CD14-positive monocyte (primary cell): ENCODE results near the gene HOXC12. TPM values are rescaled to one million over a fixed set of nuclear protein-coding genes. Genes with fewer than 3 reads are reported as not detected.
A peak's percentile ranks its signal among the peaks of the same experiment; 100 is the strongest.

Experiments used
- DNase-seq, 3 donors: peaks; one replicate each; pipeline ENCODE4 v3.0.0-alpha.2; 2011 to 2022
- H2AFZ ChIP-seq: 2 replicates; pipeline ENCODE4 v1.6.0; 2012; ENCODE audit warnings: mild to moderate bottlenecking, low read depth, low read length, inconsistent platforms; ENCODE audit not compliant: insufficient read depth, poor library complexity, severe bottlenecking
- H3K27ac ChIP-seq, 2 donors: 1 replicate in 1 of 2; 2 replicates in 1 of 2; pipeline ENCODE4 v1.5.1; 2012 to 2013; ENCODE audit warnings: low read length in 2 of 2, control low read depth in 1 of 2, inconsistent platforms in 1 of 2, low read depth in 1 of 2, mild to moderate bottlenecking in 1 of 2
- H3K27me3 ChIP-seq, 2 donors: one replicate each; pipeline versions ENCODE4 v1.6.0 to v1.6.1; 2011 to 2013; ENCODE audit warnings: low read length in 2 of 2; ENCODE audit not compliant: control insufficient read depth in 2 of 2, insufficient read depth in 2 of 2
- H3K36me3 ChIP-seq, 2 donors: replicated peaks in 1 of 2; 1 replicate in 1 of 2; 2 replicates in 1 of 2; pipeline versions ENCODE4 v1.5.1 to v1.6.1; 2012 to 2013; ENCODE audit warnings: low read length in 2 of 2, control low read depth in 1 of 2, inconsistent platforms in 1 of 2, mild to moderate bottlenecking in 1 of 2; ENCODE audit not compliant: insufficient read depth in 2 of 2, control insufficient read depth in 1 of 2
- H3K4me1 ChIP-seq, 2 donors: 1 replicate in 1 of 2; 2 replicates in 1 of 2; pipeline versions ENCODE4 v1.5.1 to v1.6.1; 2012 to 2013; ENCODE audit warnings: low read length in 2 of 2, control low read depth in 1 of 2, inconsistent platforms in 1 of 2, mild to moderate bottlenecking in 1 of 2, moderate library complexity in 1 of 2; ENCODE audit not compliant: insufficient read depth in 2 of 2, control insufficient read depth in 1 of 2
- H3K4me2 ChIP-seq: replicated peaks from 2 replicates; pipeline ENCODE3; 2012; ENCODE audit warnings: low read length, moderate library complexity, mild to moderate bottlenecking; ENCODE audit not compliant: poor library complexity, severe bottlenecking; ENCODE audit errors: extremely low read depth
- H3K4me3 ChIP-seq, 3 experiments: fragments of 200-600 bp in 1 of 3; sonication (generic) in 1 of 3; replicated peaks in 1 of 3; 1 replicate in 2 of 3; 2 replicates in 1 of 3; pipeline ENCODE4 v1.5.1; 2011 to 2013; ENCODE audit warnings: low read length in 3 of 3, mild to moderate bottlenecking in 3 of 3, control low read depth in 2 of 3, low read depth in 2 of 3, inconsistent platforms in 1 of 3, moderate library complexity in 1 of 3
- H3K79me2 ChIP-seq: 2 replicates; pipeline ENCODE4 v1.6.0; 2012; ENCODE audit warnings: mild to moderate bottlenecking, control low read depth, inconsistent platforms, low read length, moderate library complexity; ENCODE audit not compliant: insufficient read depth
- H3K9ac ChIP-seq: 2 replicates; pipeline ENCODE4 v1.6.0; 2017; ENCODE audit warnings: low read length, mild to moderate bottlenecking; ENCODE audit not compliant: insufficient read depth, poor library complexity, severe bottlenecking
- H3K9me3 ChIP-seq, 2 donors: replicated peaks in 1 of 2; 1 replicate in 1 of 2; 2 replicates in 1 of 2; pipeline versions ENCODE4 v1.5.1 to v1.6.1; 2012 to 2013; ENCODE audit warnings: low read length in 2 of 2, control low read depth in 1 of 2; ENCODE audit not compliant: control insufficient read depth in 1 of 2, insufficient read depth in 1 of 2
- H4K20me1 ChIP-seq: 2 replicates; pipeline ENCODE4 v1.6.0; 2012; ENCODE audit warnings: mild to moderate bottlenecking, low read length, control low read depth, moderate library complexity; ENCODE audit not compliant: insufficient read depth
- H3K27ac Mint-ChIP-seq, 7 donors: one replicate each; pipeline ENCODE4 v1.8.0; 2020; ENCODE audit warnings: mild to moderate bottlenecking in 7 of 7, mixed read lengths in 7 of 7, moderate library complexity in 6 of 7, inconsistent platforms in 2 of 7
- H3K27me3 Mint-ChIP-seq, 3 donors: one replicate each; pipeline ENCODE4 v1.8.0; 2021 to 2022; ENCODE audit warnings: low read depth in 3 of 3, mild to moderate bottlenecking in 3 of 3, mixed read lengths in 3 of 3, moderate library complexity in 3 of 3, inconsistent platforms in 1 of 3
- H3K36me3 Mint-ChIP-seq, 2 donors: one replicate each; pipeline ENCODE4 v1.8.0; 2020; ENCODE audit warnings: mixed read lengths in 2 of 2, inconsistent platforms in 1 of 2, mild to moderate bottlenecking in 1 of 2
- H3K4me1 Mint-ChIP-seq: one replicate; pipeline ENCODE4 v1.8.0; 2020; ENCODE audit warnings: mild to moderate bottlenecking, mixed read lengths
- H3K4me3 Mint-ChIP-seq, 2 donors: one replicate each; pipeline ENCODE4 v1.8.0; 2020; ENCODE audit warnings: mild to moderate bottlenecking in 2 of 2, mixed read lengths in 2 of 2, moderate library complexity in 1 of 2
- H3K9me3 Mint-ChIP-seq, 7 donors: one replicate each; pipeline ENCODE4 v1.8.0; 2020 to 2022; ENCODE audit warnings: mixed read lengths in 7 of 7, mild to moderate bottlenecking in 6 of 7, moderate library complexity in 6 of 7, inconsistent platforms in 2 of 7
- WGBS: methylation state at CpG from one replicate; pipeline ENCODE4 v1.1.5; 2013; ENCODE audit warnings: missing lambda C conversion rate; ENCODE audit not compliant: insufficient coverage; 5-methylcytosine and 5-hydroxymethylcytosine counted together
- intact Hi-C, 2 donors: fragments of 100-400 bp; cut with micrococcal nuclease; formaldehyde crosslinking; loops; one replicate each; pipeline versions ENCODE4 v1.15.0 to v1.15.1; 2023
- polyA plus RNA-seq, 3 donors: library from polyadenylated mRNA; depleted of rRNA in 1 of 3; unstranded in 2 of 3; stranded (reverse) in 1 of 3; fragments of 300-500 nt in 2 of 3; fragments of >200 nt in 1 of 3; fragmentation: Illumina TruSeq in 2 of 3; gene quantifications; 1 replicate in 2 of 3; 2 replicates in 1 of 3; pipeline ENCODE4 v1.2.3, GENCODE V29; 2012 to 2021
- TF ChIP-seq, protein P1 (sequence below): fragments of 200-600 bp; IDR thresholded peaks from one replicate; pipeline ENCODE4 v1.8.0; 2022; ENCODE audit warnings: antibody characterized with exemption, mild to moderate bottlenecking

HOXC12 gene
- polyA plus RNA-seq, 3 donors = not detected

DNA sequence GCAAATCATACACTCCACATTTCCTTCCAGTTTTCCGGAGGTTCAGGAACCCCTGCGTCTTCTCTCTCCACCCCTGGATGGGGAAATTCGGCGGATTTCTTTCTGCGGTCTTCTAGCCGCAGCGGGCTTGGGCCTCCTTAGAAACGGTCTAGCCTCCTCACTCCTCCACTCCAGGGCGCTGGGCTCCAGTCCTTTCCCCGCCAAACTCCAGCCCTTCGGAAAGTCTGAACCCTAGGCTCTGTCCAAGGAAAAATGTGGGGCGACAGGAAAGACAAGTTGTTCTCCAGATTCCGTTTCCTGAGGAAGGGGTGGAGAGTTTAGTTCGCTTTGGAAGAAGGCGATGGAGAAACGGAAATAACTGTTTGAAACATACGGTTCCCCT, 28.9 kb downstream of the HOXC12 start:
- H3K9me3 Mint-ChIP-seq = peaks cover 17 to 79% (median 64%) of the 10 kb centered on the region in 7 donors
- peaks cover 30 to 36% of the 10 kb centered on the region in 2 donors for H3K4me1 ChIP-seq
- no peaks in the 10 kb centered on the region for H3K79me2 ChIP-seq
- DNase-seq = peak in 1 of 3 donors; percentile 13
- peak overlapping the region; percentile 26 for H2AFZ ChIP-seq
- intact Hi-C loops = loop anchor here in 1 of 2 donors (10.0 kb wide), 1 partner anchor 289 kb away; no protein-coding TSS in a partner anchor
- peaks cover 98 to 100% (median 100%) of the 10 kb centered on the region in 3 donors for H3K27me3 Mint-ChIP-seq
- peak overlapping the region; percentile 62 to 89 for H3K4me3 Mint-ChIP-seq
- H3K27ac ChIP-seq = no peak overlapping the region
- H3K27me3 ChIP-seq = peaks cover 90 to 100% of the 10 kb centered on the region in 2 donors
- no peak overlapping the region for H3K9ac ChIP-seq
- peak overlapping the region in 1 of 3 experiments; percentile 63 for H3K4me3 ChIP-seq
- no peaks in the 10 kb centered on the region for H3K36me3 ChIP-seq
- H3K36me3 Mint-ChIP-seq = peaks cover 12 to 28% of the 10 kb centered on the region in 2 donors
- H3K4me2 ChIP-seq = peak overlapping the region; percentile 69
- 0% methylated on average over 2 of the region's 17 CpGs for WGBS
- H3K9me3 ChIP-seq = peaks cover 53 to 90% of the 10 kb centered on the region in 2 donors
- TF ChIP-seq, protein P1, sequence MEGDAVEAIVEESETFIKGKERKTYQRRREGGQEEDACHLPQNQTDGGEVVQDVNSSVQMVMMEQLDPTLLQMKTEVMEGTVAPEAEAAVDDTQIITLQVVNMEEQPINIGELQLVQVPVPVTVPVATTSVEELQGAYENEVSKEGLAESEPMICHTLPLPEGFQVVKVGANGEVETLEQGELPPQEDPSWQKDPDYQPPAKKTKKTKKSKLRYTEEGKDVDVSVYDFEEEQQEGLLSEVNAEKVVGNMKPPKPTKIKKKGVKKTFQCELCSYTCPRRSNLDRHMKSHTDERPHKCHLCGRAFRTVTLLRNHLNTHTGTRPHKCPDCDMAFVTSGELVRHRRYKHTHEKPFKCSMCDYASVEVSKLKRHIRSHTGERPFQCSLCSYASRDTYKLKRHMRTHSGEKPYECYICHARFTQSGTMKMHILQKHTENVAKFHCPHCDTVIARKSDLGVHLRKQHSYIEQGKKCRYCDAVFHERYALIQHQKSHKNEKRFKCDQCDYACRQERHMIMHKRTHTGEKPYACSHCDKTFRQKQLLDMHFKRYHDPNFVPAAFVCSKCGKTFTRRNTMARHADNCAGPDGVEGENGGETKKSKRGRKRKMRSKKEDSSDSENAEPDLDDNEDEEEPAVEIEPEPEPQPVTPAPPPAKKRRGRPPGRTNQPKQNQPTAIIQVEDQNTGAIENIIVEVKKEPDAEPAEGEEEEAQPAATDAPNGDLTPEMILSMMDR = no peak
- H3K4me1 Mint-ChIP-seq = peaks cover 29% of the 10 kb centered on the region
- H4K20me1 ChIP-seq = no peaks in the 10 kb centered on the region
- no peak overlapping the region for H3K27ac Mint-ChIP-seq

DNA sequence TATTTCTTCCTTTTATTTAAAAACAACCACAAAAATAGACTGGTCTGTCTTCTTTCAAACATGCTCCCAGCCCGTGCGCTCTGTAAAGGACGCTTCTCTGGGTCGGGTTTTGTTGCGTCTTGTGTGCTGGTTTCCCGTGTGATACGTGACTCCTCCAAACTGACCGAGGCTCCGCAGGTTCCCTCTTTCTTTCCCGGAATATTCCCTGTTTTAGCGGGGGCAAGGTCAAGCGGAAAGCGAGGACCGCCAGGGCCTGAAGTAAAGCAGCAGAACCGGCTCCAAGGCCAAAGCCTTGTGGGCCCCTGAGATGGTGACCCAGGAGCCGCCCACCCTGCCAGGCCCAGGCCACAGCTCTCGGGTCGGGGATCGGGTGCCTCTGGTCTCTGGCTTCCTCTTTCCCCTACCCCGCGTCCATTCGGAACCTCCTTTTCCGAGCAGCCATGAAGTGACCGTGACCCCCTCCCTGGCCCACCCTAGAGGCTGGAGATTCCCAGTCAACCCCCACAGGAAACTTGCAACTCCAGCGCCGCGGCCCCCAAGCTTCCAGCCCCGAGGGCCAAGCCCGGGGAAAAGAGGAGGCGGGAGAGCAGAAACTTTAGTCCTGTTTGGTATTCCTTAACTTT, 29.4 kb downstream of the HOXC12 start:
- WGBS = 1% methylated on average over 21 of the region's 30 CpGs
- Histone ChIP-seq H3K4me2 (peak overlapping the region; percentile 69), H3K9me3 (peaks cover 53 to 90% of the 10 kb centered on the region in 2 donors), H3K4me3 (peak overlapping the region in 1 of 3 experiments; percentile 63), H2AFZ (peak overlapping the region; percentile 26), H3K27me3 (peaks cover 90 to 100% of the 10 kb centered on the region in 2 donors), H4K20me1 (no peaks in the 10 kb centered on the region), H3K79me2 (no peaks in the 10 kb centered on the region), H3K27ac (no peak overlapping the region), H3K36me3 (no peaks in the 10 kb centered on the region), H3K4me1 (peaks cover 30 to 36% of the 10 kb centered on the region in 2 donors), H3K9ac (no peak overlapping the region)
- Mint-ChIP-seq H3K36me3 (peaks cover 12 to 31% of the 10 kb centered on the region in 2 donors), H3K27ac (no peak overlapping the region), H3K4me1 (peaks cover 31% of the 10 kb centered on the region), H3K4me3 (peak overlapping the region; percentile 62 to 89), H3K27me3 (peaks cover 98 to 100% (median 100%) of the 10 kb centered on the region in 3 donors), H3K9me3 (peaks cover 17 to 80% (median 62%) of the 10 kb centered on the region in 7 donors)
- no peak for DNase-seq
- TF ChIP-seq, protein P1 = no peak
- intact Hi-C loops = loop anchor here in 1 of 2 donors (10.0 kb wide), 1 partner anchor 289 kb away; no protein-coding TSS in a partner anchor
